Activated T-cell treated with anti-CD3 and anti-CD28 coated beads for 48 hours (primary cell): ENCODE results near the gene WIPF3.

Experiments
- DNase-seq: peaks from one replicate; pipeline ENCODE4 v3.0.0-alpha.2; 2020; ENCODE audit warnings: low read depth

Gene WIPF3

DNA sequence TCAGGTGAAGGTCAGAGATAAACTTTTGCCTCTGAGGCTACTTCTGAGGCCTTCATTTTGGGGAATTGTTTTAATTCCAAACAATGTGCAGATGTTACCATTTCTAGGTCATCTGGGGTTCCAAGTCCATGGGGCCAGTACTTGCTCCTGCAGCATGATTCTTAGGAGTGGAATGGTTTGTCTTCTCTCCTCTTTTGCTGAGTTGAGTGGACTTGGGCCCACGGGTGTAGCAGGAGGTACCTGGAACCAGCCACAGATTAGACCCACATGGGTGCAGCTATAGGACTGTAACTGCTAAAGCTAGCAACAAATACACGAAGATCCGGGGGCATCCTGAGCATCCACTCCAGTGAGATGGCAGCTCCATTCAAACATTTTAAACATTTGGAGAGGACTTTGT is 41.6 kb downstream of the WIPF3 start:
- no peak for DNase-seq

- DNase-seq, result no peak
These were observed 42.6 kb downstream of the WIPF3 start for GRCh38 chr7:29848941-29849340.

GRCh38 chr7:29851487-29851886 is 45.2 kb downstream of the WIPF3 start:
- no peak for DNase-seq

DNA sequence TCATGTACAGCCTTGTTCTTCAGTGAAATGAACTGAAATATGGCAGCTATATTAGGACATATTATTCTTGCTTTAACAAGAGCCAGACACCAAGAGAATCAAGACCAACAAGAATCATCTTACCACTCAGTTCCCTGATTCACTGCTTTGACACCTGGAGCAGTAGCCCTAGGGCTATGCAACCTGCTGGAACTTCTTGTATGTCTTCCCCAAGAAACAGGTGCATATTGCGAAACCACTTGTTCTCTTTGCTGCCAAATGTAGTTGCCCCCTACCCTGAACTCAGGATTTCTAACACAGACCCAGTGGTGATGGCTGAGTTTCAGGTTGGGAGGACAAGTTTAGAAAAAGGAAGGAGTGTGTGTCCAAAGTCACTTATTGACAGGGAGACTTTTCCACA is 46.1 kb downstream of the WIPF3 start:
- no peak for DNase-seq

- no peak for DNase-seq
These were observed 46.8 kb downstream of the WIPF3 start for GRCh38 chr7:29853072-29853471.

DNA sequence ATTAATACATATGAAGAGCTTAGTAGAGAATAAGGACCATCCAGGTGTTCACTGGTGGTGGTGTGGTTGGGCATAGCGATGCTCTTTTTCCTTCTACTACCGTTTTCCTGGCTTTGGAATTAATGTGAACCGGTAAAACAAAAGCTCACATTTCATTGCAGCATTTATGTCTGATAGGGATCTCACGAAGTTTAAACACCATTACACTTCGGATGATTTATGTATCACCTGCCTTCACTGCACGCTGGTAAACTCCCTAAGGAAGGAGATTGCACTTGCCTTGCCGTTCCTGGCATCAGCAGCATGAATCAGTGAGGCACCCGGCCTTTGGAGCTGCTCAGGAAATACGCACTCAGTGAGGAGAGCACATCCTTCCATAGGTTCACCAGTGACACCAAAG is 47.5 kb downstream of the WIPF3 start:
- DNase-seq, result no peak

- DNase-seq, result no peak
These were observed 48.1 kb downstream of the WIPF3 start for GRCh38 chr7:29854257-29854938.

DNA sequence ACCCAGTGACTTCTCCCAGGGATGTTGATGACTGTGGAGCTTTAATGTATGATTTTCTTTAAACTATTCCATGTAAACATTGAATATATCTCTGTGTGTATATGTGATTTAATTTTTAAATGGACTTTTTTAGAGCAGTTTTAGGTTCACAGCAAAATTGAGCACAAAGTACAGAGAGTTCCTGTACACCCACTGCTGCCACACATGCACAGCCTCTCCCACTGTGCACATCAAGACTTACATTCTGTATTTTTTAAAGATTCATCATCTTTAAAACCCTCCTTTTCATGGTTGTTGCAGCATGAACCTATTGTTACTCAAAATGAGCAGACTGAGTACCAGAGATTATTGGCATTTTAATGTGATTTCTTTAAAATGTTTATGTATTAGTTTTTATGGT is 51.3 kb downstream of the WIPF3 start:
- no peak for DNase-seq

DNA sequence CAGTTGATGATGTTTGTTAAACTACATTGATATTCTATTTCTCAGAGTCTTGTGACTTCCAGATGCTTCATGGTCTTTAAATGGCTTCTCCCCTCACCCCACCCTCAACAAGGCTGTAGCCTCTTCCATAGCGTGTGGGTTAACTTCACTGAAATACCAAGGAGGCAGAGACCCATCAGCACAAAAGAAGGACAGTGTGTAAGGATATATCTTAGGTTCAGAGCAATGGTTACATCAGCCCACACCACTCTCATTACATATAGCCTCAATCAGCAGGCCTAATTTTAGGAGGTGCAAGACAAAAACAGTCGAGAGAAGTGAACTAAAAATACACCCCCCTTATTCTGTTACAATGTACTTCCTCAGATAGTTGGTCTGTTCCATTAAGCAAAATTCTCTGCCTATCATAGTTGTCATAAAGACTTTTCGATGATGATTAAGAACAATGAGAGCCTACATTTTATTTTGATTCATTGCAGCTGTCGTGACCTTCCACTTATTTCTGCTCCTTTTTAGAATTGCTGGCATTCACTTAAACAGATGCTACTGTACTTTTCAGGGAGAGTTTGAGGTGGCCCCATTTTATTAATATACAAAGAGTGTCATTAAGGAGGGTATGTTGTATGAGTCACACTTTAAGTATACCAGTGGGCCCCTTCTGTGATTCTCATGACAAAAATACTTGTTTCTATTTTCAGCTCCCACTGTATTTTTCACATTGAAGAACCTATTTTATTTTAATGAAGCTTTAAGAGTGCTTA is 52.1 kb downstream of the WIPF3 start:
- DNase-seq, result no peak

DNA sequence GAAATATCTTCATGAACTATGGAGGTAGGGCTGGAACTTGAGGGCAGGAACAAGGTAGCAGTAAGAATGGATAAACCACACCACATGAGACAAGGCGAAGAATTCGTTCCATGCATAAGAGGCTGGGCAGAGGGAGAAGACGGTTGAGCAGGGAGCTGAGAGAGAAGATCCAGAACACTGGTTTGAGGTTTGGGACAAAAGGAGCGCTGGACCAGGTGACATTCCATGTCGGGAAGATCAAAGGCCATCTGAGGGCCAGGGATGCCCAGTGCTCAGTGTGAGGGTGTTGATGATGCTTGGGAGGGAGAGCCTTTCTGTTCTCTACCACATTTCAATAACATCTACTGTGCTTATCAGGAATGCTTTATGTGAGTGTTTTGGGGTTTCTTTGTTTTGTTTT is 52.8 kb downstream of the WIPF3 start:
- DNase-seq, result no peak

DNA sequence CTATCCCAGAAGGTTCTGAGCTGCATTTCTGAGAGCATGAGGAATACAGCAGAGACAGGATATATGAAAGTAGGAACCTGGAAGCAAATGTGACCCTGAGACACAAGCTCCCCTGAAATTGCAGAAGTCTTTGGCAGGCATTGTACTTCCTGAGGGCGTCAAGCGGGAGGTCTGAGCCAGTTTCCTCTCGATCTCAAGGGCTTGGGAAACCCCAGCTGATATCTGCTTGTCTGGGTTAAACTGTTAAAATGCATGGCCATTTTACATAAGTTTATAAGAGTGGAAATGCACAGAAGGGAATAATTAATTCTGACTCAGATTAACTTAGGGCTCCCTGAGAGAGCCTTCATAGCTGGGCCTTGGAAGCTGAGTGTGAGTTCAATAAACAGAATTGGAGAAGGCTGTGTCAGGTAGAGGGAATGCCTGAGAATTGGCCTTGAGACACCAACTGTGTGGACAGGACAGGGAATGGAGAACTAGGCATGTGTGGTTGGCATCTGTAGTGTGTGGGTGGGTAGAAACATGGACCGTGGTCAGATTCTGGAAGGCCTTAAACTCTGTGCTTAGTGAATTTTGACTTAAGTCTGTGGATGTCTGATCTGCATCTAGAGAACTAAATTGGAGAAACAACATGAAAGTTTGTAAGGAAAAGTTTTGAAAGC is 53.3 kb downstream of the WIPF3 start:
- no peak for DNase-seq

DNA sequence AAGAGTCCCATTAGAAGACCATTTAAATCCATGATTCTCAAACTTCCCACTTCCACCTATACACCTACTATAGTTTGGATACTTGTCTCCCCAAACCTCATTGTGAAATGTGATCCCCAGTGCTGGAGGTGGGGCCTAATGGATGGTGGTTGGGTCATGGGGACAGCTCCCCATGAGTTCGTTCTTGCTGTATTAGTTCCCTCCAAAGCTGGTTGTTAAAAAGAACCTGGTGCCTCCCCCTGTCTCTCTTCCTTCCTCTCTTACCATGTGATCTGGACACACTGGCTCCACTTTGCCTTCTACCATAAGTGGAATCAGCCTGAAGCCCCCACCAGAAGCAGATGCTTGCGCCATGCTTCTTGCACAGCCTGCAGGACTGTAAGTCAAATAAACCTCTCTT is 53.9 kb downstream of the WIPF3 start:
- DNase-seq, result no peak

DNA sequence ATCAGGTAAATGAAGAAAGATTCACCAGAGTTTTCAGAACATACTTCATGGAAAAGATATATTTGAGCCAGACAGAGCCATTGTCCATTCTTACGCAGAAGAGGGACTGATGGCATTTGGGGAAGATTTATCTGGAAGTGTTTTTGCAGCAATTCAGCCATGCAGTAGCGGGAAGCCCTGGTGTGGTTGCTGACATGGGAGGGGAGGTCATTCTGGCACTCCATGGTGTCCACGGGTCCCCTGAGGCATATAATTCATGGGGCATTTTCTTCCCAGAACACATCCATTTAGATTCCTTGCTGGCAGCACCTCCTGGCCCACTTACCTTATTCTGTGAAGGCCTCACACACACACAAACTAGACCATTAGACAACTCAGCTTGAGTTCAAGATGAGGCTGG is 55.6 kb downstream of the WIPF3 start:
- DNase-seq, result no peak

- no peak for DNase-seq
These were observed 58.3 kb downstream of the WIPF3 start for GRCh38 chr7:29864656-29865055.

DNA sequence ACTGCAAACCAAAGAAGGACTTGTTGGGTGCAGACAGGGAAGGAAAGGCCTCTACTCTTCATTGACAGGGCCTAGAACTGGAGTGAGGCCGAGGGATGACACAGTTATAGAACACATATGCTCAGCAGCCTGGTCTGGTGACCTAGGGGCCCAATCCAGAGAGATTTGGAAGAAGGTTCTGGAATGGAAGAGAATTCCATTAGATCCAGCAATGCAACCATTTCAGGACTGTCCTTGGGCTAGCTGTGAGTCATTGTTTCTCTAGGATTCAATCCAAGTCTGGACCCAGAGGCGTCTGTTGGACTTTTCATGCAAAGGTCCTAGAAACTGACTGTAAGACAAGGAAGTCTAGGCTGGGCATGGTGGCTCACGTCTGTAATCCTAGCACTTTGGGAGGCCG is 59.2 kb downstream of the WIPF3 start:
- no peak for DNase-seq

- DNase-seq, result no peak
These were observed 60.2 kb downstream of the WIPF3 start for GRCh38 chr7:29866490-29866930.

DNA sequence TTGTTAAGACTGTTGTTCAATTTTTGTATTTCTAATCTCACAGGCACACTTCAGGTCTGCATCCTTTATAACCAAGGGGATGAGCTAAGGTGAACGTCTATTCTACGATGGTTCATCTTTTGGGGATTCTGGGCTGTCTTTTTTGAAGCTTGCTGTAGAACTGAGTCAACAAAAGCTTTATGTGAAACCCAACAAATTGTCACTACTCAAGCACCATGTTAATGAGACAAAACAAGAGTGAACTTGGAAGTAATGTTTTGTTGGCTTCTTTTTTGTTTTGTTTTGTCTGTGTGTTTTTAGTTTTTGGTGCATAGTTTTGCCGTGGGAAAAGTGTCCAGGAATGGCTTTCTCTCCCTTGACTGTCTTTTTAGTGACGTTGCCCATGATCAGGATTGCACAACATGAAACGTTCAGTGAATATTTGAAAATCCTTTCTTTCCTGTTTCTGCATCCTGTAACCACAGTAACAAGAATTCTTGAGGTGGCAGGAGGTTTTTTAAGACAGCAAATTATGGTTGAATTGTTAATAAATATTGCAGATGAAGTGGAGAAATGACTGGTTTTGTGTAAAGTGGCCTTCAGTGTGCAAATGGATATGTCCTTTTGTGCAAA is 65.6 kb downstream of the WIPF3 start:
- no peak for DNase-seq

DNA sequence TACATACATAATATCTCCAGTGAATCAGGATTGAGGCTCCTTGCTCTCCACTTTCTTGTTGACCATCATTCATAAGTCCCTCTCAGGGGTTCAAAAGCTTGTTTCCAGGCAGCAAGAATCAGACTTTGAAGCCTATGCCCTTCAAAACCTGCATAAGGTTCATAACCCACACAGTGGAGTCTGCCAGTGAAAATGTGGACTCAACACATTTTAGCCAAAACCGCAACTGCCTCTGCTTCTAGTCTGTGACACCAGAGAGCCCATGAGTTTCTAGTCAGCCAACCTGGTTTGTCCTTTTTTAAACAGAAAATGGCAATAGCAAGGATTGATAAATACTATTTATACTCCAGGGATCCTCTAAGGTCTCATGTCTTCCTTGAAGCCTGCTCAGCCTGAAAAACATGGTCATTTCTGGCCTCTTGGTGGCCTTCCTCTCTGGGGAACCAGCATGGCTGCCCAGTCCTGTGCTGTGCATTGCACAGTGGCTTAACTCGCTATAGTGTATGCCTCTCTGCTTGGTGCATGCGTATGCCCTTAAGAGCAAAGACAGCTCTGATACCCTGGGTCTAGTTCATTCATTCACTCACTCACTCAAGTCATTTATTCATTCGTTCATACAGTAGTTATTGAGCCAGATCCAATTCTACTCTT is 67.5 kb downstream of the WIPF3 start:
- DNase-seq, result no peak

DNA sequence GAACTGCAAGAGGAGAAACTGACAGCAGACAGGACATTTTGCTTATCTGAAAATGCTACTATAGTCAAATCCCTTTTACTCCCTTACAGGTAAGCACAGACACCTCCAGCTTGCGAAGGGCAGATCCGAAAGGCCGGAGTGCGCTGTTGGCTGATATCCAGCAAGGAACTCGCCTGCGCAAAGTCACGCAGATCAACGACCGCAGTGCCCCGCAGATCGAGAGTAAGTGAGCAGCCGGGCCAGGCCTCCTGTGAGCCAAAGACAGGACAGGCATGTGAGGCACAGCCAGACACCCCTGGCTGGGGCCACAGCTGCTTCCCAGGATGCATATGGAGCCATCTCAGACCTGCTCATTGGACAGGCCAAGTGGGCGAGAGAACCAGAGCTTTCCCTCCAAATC is 69.4 kb downstream of the WIPF3 start:
- DNase-seq, result no peak

DNA sequence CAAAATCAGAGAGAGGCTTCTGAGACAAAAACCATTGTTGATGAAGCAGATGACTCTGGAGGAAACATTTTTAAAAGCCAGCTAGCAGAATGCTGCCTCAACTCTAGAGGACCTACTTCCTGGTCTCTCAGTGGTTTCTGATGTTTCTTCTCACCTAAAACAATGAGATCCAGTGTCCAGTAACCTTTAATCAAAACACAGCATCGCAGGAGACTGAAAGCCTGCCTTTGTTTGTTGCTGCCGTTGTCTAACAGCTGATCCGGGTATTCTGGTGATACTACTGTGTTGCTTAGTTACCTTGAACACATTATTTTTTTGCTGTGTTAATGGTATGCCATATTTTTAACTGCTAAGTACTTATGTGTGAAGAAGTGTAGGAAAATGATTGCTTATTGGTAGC is 70.9 kb downstream of the WIPF3 start:
- no peak for DNase-seq

DNA sequence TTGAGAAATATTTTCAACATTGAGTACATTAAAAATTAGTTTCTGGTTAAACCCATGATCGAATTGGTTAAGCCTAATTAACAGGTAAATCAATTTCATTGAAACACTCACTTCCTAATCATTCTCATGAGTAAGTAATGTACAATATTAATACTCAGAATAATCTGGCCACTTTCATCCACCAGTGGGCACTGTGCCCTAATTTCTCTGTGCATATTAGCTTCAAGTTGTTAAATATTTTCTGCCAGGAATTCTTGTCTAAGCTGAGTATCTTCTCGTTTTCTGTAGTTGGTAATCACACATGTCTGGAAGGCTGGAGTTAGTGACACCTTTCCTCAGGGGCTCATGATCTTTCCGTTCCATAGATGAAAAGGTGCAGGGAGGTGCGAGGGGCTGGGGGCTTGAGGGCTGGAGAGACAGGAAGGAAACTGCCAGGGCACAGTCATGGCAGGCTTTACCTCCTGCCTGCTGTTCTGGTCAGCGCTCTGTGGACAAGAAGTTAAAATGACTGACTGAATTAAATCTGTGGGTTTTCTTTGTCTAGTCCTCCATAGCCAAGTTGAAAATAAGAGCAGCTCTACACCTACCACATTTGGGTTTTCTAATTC is 71.9 kb downstream of the WIPF3 start:
- DNase-seq, result no peak

DNA sequence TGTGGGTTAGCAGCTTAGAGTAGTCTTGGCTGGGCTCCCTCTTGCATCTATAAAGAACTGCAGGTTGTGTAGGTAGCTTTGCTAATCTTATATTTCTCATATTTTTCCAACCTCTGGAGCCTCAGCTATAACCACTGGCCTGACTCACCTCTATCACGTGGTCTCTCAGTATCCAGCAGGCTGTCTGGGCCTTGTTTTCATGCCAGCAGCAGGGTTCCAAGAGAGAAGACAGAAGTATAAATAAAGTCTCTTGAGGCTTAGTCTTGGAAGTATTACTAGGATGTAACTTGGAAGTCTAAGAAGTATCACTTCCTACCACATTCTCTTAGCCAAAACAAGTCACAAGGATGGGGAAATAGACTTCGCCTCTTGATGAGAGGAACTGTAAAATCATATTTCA is 73.3 kb downstream of the WIPF3 start:
- DNase-seq, result no peak
